NOMO-1 (cell line): ENCODE data around the gene PSMC1.
A peak's percentile ranks its signal among the peaks of the same experiment; 100 is the strongest.

Experiments used
- DNase-seq, 2 experiments: peaks; one replicate each; lab custom pipeline; 2025; ENCODE audit not compliant: unreplicated experiment in 2 of 2; lab: John Stamatoyannopoulos, UW

The PSMC1 gene

DNA sequence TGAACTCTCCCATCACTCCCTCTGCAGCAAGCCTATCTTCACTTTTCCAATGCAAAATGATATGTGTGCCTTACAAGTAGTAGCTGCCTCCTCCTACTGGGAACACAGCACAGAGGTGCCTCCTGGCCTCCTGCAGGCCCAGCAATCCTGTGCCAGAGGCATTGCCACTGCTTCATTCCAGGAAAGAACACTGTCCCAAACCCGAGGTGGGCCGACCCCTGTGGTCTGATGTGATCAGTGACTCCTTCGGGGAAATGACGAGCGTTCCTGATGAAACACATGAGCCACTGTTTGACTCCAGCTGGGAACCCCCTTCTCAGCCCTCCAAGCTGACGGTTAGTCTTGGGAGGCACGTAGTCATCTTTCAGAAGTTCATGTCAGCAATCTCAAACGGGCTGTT, 19.5 kb downstream of the PSMC1 start:
- no peak for DNase-seq

DNA sequence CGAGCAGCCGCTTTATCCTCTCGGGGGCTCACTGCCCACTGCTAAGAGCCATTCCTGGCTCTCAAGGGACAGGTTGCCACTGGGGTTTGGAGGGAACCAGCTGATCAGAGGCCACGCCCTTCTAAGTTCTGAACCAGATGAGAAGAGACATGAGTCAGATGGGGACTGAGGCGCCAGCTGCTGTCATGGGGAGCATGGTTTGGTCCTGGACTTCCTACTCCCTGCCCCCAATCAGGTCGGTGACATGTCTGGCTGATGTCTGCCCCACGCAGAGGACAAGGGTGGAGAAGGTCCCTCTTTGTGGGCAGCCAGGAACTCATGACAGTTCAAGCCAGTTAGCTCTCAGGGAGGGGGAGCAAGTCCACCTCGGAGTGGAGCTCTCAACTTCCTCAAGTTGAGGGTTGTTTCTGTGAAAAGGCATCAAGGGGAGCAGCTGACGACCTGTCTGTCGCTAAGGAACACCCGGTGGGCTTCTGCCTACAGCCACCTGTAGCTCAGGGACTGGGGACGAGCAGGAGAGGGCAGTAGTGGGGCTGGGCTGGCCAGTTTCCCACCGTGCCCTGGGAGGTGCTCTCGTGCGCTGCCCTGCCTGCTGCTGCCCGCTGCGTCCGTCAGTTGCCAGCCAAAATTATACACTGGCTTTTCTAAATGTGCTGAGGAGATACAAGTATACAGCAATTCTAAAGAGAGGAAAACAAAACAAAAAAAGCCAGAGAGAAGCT, 20.5 kb downstream of the PSMC1 start:
- no peak for DNase-seq

DNA sequence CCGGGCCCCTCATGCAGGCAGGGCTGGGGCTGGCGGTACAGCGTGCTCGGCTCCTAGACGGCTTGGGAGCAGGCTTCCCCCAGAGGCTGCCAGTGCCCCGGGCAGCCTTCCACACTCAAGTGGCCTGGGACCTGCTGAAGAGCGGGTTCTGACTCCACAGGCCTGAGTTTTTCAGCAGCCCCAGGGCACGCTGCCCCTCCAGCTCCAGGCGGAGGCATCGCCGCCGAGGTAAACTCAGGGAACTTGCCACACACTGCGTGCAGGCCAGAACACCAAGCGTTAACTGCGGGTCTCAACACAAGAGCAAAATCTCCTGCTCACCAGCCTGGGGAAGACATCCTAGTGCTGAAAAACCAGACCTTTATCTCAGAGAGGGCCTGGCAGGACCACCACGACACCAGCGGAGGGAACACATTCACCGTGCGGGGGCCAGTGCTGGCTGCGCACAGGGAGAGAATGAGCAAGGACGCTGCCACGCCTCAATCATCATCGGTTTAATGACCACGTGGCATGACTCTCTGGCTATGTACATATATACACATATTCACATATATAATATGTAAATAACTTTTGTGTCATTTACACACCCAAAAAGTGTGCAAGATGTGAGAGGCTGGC, 21.3 kb downstream of the PSMC1 start:
- no peak for DNase-seq

DNA sequence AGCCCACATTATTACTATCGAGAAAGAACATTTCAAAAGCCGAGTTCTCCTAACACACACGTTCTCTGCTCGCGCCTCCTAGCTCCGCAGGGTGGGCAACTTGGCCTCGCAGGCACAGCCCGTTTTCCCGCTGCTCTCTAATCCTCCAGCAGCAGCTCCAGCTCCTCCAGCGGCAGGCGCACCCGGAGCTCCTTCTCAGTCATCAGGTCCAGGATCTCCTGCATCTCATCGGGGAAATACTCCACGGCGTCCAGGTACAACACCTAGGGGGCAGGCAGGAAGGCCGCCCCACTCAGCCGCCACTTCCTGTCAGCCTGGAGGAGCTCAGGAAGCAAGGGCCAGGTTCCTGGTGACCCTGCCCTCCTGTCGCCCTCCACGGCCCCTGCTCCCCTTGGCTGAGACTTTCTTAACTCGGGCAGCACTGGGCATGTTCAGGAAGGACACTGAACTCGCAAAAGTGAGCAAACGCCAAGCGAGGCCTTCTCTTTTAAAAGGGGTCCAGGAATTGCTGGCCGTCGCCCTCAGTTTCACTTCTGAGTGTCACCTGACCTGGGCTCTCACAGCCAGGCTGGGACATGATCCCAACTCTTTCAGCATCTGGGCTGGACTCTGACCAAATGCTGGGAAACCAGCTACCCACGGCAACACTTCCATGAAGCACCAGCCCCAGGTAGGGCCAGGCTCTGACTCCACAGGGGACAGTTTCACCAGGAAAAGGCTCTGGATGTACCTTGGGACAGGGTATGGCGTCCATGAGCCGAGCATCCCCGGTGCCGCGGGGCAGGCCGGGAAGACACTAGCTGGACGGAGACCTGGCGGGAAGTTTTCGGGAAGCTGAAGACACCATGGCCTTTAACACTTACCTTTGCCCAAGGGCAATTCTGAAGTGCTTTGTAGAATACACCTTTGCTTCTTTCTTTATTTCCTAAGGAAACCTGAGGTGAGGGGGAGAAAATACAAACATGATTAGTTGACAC, 22.1 kb downstream of the PSMC1 start:
- DNase-seq = no peak

DNA sequence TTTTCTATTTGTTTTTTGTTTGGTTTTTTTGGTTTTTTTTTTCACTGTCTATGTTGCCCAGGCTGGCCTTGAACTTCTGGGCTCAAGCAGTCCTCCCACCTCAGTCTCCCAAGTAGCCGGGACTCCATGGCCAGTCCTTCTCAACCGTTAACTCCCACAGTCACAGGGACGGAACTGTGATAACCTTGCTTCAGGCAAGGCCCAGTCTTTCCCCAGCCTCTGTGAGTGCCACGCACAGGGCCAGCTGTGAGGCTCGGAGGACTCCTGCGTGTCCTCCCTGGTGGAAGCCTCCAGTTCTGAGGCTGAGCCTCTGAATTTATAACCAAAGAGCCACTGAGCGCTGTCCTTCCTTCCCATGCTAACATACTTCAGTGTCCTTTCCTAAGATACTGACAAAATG, 23.7 kb downstream of the PSMC1 start:
- DNase-seq = no peak

DNA sequence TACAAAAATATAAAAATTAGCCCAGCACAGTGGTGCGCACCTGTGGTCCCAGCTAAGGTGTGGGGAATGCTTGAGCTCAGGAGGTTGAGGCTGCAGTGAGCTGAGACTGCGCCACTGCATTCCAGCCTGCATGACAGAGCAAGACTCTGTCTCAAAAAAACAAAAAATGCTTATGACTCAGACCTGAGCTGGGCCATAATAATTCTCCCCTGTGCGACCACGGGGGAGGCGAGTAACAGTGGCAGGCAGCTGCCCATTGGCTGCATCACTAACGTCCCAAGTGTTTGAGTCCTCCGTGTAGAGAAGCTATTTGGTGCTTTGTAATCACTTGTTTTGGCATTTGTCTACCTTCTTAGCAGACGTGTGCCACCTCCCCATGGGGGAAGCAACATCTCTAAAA, 24.9 kb downstream of the PSMC1 start:
- no peak for DNase-seq

DNA sequence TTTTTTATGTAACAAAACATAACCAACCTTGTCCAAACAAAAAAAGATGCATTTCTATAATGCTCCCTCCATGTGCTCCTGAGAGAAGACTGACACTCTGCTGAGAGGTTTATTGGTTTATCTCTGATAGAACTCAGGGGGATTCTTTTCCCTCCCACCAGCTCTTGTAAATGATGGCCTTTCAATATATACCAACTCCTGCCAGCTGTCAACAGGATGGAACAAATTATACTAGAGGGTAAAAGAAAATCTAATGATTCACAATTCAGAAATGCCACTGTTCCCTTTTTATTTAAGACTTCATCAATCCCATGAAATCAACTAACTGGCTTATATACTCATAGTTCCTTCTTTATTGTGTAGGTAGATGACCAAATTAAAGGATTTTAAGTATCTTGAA, 25.4 kb downstream of the PSMC1 start:
- no peak for DNase-seq

DNA sequence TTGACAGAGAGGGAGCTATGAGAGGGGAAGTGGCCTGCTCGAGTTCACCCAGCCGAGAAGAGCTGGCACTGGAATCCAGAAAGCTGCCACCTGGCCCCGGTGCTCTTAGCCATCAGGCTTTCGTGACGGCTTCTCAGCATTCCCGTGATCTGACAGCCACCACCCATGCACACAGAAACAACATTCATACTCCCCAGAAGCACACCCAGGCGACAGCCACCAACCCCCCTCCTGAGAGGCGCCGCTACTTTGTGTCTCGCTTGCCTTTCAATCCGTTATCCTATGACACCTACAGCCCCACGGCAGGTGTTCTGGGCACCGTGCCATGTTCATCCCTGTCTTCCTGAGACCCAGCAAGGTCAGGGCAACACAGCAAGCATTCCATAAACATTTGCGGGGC, 31.4 kb downstream of the PSMC1 start:
- no peak for DNase-seq

DNA sequence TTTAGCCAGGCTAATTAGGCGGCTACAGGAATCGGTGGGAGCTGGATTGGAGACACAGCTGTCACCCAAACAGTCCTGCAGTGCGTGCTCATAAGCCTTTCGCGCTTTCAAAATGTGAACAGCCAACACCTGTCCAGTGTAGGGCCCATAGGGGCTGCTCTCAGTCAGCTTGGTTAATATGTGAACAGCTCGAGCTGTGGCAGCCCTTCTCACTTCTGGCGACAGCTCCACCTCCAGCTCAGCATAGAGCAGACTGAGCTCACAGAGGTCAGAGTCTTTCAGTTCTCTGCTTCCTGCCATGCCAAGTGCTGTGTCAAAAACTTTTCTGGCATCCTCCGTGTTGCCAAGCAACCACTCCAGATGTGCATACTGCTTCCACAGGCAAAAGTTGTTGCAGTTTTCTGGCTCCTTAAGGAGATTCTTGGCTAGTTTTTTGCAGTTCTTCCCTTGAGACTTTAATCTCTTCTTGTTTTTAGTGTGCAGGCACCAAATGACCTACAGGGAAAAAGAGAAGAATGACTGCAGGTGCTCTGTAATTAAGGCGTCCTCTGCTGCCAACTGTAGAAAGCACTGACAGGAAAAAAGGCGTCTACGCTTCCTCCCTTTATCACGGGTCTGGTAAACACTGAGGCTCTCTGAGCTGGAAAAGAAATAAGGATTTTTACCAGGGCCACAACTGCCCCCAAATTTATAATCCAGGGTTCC, 32.5 kb downstream of the PSMC1 start:
- DNase-seq = no peak

DNA sequence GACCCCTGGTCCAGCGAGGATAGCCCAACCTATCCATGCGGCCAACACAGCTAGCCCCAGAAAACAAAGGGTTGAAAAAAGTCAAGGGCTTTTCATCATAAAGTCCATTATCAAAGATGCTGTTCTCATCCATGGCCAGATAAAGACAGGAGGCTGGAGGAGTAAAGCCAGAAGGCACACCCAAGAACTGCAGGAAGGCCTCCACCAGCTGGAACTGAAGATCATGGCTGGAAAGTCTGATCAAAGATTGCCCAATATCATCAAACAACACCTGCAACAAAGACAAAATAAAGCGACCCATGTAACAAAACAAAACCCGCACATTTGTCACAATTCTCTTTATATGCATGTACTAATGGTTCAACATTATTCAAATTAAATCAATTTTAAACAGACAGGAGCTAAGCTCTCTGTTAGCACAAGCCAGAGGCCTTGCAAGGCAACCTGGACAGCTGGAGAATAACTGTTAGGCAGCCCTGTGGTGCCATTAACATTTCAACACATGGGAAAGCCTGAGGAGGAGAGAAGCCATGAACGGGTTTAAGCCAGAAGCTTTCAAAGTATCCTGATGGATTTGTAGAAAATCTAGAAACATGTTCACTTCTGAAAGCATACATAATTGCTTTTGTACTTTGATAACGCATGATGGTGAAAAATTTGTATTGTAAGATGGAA, 34.1 kb downstream of the PSMC1 start:
- DNase-seq = no peak

DNA sequence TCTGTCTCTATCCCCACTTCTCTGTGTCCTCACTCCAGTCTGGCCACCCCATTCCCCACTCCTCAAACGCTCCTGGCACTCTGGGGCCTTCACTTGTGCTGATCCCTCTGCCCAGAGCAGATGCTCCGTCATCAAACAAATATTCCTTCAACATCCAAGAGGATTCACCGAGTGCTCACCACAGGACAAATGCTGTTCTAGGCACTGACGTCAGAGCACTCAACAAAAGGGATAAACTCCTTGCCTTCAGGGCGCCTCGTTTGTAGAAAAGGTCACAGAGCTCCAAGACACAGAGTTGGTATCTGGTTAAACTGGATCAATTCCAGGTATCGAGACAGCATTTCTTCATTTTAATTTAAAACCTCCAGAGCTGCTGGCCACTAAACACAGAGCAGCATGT, 35.3 kb downstream of the PSMC1 start:
- DNase-seq = no peak

DNA sequence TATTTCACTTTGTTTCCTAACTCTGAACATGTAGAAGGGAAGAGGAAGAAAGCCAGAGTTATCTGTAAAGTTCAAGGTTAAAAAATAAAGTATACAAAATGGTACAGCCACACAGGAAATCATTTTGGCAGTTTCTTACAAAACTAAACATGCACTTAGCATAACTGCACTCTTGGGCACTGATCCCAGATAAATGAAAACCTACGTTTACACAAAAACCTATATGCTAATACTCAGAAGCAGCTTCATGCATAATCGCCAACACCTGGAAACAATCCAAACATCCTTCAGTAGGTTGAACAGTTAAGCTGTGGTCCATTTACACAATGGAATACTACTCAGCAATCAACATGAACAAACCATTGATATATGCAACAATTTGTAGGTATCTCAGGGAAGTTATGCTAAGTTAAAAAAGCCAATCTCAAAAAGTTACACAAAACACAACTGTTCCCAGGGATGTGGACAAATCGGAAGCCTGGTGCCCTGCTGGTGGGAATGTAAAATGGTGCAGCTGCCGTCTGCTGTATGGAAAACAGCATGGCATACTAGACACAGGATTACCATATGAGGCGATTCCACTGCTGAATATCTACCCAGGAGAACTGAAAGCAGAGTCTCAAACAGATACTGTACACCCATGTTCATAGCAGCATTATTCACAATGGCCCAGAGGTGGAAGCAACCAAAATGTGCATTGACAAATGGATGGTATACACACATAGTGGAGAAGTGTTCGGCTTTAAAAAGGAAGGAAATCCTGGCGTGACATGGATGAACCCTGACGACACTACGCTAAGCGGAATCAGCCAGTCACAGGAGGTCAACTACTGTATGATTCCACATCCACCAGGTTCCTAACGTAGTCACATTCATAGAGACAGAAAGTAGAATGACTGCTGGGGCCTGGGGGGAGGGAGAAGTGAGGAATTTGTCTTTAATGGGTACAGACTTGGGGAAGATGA, 37.7 kb downstream of the PSMC1 start:
- DNase-seq = no peak

DNA sequence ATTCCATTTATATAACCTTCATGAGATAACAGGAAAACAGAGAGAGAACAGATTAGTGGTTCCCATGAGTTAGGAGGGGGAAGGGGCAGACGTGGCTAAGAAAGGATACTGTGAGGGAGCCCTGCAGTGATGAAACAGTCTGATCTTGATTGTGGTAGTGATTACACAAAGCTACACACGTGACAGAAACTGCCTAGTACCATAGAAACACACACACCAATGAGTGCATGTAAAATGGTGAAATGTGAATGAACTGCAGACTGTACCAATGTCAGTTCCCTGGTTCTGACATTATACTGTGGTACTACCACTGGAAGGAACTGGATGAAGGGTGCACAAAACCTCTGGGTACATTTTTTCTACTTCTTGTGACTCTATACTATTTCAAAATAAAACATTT, 38.5 kb downstream of the PSMC1 start:
- peak; percentile 53 to 81 for DNase-seq

DNA sequence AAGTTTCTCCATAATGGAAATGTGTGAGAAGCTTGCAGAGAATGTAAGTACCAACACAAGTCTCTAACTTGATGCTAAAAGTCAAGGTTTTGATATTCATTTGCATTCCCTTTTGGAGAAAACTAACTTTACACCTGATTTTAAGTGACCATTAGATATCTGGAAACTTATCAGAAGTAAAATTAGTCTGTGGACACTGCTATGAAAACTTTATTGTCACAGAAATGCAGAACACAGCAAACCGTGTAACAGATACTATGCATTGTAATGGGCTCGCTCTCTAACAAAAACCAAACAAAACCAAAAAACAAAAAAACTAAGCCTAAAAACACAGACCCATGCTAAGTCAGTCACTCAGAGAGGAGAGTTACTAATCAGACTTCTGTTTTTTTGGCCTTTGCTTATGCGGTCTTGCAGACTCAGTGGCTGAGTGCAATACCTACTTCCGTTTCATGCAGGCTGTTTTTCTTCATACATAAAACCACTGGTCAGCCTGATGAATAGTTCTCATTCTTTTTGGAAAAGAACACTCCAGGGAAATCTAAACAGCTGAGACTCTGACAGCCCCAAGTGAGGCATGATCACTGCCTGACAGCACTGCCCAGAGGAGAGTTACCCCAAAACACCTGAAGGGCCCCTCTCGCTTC, 39.6 kb downstream of the PSMC1 start:
- peak; percentile 60 to 88 for DNase-seq

DNA sequence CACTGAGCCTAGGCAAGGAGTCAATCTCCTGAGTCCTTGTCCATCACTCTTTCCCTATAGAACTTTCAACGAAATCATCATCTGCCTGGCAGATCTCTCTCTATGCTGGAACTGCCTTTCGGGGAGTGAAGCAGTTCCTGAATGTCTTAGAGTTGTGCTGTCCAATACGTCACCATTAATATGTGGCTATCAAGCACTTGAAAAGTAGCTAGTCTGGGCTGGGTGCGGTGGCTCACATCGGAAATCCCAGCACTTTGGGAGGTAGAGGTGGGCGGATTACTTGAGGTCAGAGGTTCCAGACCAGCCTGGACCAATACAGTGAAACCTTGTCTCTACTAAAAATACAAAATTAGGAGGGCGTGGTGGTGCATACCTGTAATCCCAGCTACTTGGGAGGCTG, 40.3 kb downstream of the PSMC1 start:
- no peak for DNase-seq

DNA sequence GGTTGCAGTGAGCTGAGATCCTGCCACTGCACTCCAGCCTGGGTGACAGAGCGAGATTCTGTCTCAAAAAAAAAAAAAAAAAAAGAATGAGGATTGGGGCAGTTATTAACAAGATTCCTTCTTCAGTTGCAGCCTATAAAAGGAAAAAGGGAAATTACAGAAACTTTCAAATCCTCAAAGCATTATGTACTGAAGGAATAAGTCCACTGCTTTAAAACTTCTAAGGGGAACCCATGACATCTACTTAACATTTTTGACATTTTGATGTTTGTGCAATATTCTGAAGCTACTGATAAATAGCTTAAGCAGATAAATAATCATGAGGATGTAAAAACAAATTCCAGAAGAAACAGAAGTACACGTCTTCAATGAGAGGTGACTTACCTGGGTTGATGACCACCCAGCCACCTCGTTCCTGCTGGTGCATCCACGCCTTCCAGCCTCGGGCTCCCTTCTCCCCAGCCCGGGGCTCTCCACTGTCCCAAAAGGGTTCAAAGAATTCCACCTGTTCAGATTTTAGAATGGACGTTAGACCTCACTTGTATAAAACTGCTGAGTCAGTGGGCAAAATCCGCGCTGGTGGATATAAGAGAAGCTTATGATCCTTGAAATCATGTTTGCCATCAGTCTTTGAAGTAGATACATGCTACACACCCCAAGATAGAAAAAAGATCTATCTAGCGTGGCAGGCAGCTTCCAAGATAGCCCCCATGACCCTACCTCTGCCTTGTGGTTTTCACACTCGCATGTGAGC, 41.7 kb downstream of the PSMC1 start:
- peak in 1 of 2 experiments; percentile 2 for DNase-seq

DNA sequence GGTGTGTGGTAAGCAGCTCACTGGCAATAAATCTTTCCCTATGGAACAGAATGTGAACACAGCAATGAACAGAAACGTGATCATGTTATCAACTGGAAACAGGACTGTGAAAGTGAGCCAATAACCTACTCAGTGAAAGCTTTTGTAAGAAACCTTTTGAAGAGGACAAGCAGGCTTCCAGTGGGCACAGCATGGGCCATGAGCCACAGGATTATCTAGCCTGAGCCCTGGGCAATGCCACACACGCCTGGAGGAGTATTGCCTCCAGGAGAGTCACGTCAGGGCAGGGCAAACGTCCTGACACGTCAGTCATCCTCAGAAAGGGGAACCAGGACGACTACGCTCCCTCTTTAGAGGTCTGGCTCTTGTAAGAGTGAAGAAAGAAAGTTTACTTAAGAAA, 43.1 kb downstream of the PSMC1 start:
- DNase-seq = peak; percentile 61 to 84

DNA sequence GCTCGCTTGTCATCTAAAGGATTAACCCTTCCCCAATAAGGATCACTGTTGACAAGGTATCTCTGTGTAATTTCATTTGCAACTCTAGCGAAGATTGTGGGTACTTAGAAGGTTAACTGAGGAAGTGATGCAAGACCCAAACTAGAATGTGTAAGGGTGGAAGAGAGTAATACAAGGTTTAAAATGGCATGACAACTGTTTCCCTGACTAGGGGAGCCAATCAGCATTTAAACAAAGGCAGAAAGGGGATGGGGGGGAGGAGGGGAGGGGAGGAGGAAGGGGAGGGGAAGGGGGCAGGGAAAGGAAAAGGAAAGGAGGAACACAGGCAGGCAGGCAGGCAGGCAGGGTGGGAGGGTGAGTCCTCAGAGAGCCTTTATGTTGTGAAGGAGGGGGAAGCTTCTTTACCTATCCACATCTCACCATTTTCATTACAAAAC, 44.3 kb downstream of the PSMC1 start:
- DNase-seq = peak; percentile 79 to 93
